Endodermal cell (in vitro differentiated cells): Measurements from ENCODE around the gene SH3BP5. TPM values are rescaled to one million over a fixed set of nuclear protein-coding genes. Genes with fewer than 3 reads are reported as not detected.

Source experiments
- DNase-seq: peaks from one replicate; pipeline ENCODE4 v3.0.0-alpha.2; 2017
- H3K27ac ChIP-seq: 2 replicates; pipeline ENCODE4 v1.5.1; 2013; ENCODE audit warnings: mild to moderate bottlenecking, low read depth, low read length, moderate library complexity
- H3K27me3 ChIP-seq: 2 replicates; pipeline ENCODE4 v1.6.1; 2013; ENCODE audit warnings: mild to moderate bottlenecking, low read length, moderate library complexity; ENCODE audit not compliant: insufficient read depth, control insufficient read depth, poor library complexity, severe bottlenecking
- H3K36me3 ChIP-seq: 2 replicates; pipeline ENCODE4 v1.7.0; 2013; ENCODE audit warnings: mild to moderate bottlenecking, low read length, moderate library complexity; ENCODE audit not compliant: control insufficient read depth, insufficient read depth
- H3K4me1 ChIP-seq: one replicate; pipeline ENCODE4 v1.7.0; 2013; ENCODE audit warnings: low read length; ENCODE audit not compliant: control insufficient read depth, insufficient read depth
- H3K4me3 ChIP-seq: 2 replicates; pipeline ENCODE4 v1.5.1; 2013; ENCODE audit warnings: mild to moderate bottlenecking, low read length, moderate library complexity
- H3K9ac ChIP-seq: 2 replicates; pipeline ENCODE4 v1.6.1; 2013; ENCODE audit warnings: mild to moderate bottlenecking, low read length, moderate library complexity; ENCODE audit not compliant: poor library complexity, severe bottlenecking; ENCODE audit errors: extremely low read depth
- H3K9me3 ChIP-seq: 2 replicates; pipeline ENCODE4 v1.6.1; 2013; ENCODE audit warnings: mild to moderate bottlenecking, low read length, moderate library complexity; ENCODE audit not compliant: control insufficient read depth
- H3K27ac Mint-ChIP-seq: 2 replicates; pipeline ENCODE4 v1.8.0; 2020; ENCODE audit warnings: mixed read lengths
- H3K27me3 Mint-ChIP-seq: 2 replicates; pipeline ENCODE4 v1.8.0; 2021; ENCODE audit warnings: mild to moderate bottlenecking, mixed read lengths; ENCODE audit not compliant: insufficient read depth
- H3K36me3 Mint-ChIP-seq: 2 replicates; pipeline ENCODE4 v1.8.0; 2020; ENCODE audit warnings: low read depth, mixed read lengths
- H3K4me1 Mint-ChIP-seq: 2 replicates; pipeline ENCODE4 v1.8.0; 2020; ENCODE audit warnings: mixed read lengths
- H3K4me3 Mint-ChIP-seq: 2 replicates; pipeline ENCODE4 v1.8.0; 2020; ENCODE audit warnings: mild to moderate bottlenecking, moderate library complexity, mixed read lengths
- H3K9me3 Mint-ChIP-seq: 2 replicates; pipeline ENCODE4 v1.8.0; 2020; ENCODE audit warnings: mild to moderate bottlenecking, mixed read lengths
- WGBS, 2 experiments: methylation state at CpG; one replicate each; pipeline versions ENCODE4 v1.1.5 to v1.1.7; 2013; ENCODE audit warnings: missing lambda C conversion rate in 2 of 2, mixed read lengths in 1 of 2; ENCODE audit not compliant: insufficient coverage in 1 of 2, insufficient read length in 1 of 2; 5-methylcytosine and 5-hydroxymethylcytosine counted together
- total RNA-seq, 2 donors: library from RNA; stranded (reverse); fragmentation: NEBNext Ultra II Directional in 1 of 2; extraction: Animal tissue kit (Norgen Biotek cat#: 25700) in 1 of 2; gene quantifications; 2 replicates in 1 of 2; 3 replicates in 1 of 2; pipeline ENCODE4 v1.2.1, GENCODE V29; 2021
- TF ChIP-seq, protein P1 (sequence below): fragments of 200-600 bp; sonication (generic); conservative IDR thresholded peaks from 2 replicates; pipeline ENCODE4 v1.5.0; 2021; ENCODE audit warnings: antibody characterized with exemption, mild to moderate bottlenecking

The SH3BP5 gene
- total RNA-seq, 2 donors from 2014 or later: 25.8 to 30.3 TPM

DNA sequence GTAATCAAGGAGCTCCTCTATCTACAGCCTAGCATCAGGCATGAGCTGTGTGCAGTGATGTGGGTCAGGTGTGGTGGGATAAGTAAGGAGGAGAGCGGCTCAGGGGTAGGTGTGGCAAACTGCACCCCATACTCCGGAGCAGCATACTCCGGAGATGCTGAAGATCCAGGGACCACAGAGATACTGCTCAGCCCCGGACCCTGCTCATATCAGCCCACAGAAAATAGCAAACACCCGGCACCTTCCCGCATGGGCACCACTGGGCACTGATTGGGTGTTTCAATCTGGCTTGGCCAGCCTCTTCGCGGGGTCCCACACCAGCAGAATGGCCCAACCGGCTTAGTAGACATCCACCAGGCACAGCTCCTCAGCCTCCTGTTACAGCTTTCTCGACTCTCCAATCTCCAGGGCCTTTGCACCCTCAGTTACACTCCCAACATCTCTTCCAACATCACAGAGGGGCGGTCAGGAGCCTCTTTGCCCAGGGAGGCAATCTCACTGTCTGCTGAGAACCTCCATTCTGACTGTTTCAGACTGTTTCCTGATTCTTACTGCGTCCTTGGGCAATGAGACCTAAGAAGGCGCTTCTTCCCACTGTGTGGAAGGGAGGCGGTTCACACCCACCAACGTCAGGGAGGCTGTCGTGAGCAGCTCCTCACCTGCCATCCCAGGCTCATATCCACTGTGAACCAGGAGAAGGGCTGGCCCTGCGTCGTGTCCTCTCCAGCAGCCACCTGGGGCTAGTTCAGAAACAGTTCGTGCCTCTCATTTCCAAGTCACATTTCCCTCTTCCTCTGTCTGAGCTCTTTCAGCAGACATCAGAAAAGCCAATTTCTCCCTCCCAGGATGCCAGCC, 66.5 kb downstream of the SH3BP5 start:
- Histone ChIP-seq H3K9me3 (no peaks in the 10 kb centered on the region), H3K4me1 (no peaks in the 10 kb centered on the region), H3K36me3 (peaks cover 39% of the 10 kb centered on the region), H3K9ac (no peak overlapping the region), H3K27me3 (no peaks in the 10 kb centered on the region), H3K27ac (no peak overlapping the region), H3K4me3 (no peak overlapping the region)
- Mint-ChIP-seq H3K4me3 (no peak overlapping the region), H3K9me3 (no peaks in the 10 kb centered on the region), H3K36me3 (peaks cover 13% of the 10 kb centered on the region), H3K27ac (no peak overlapping the region), H3K4me1 (peaks cover 10% of the 10 kb centered on the region), H3K27me3 (no peaks in the 10 kb centered on the region)
- no peak for DNase-seq
- 92 to 96% methylated on average over 13 to 19 of the region's 19 CpGs for WGBS, 2 experiments
- TF ChIP-seq, protein P1, sequence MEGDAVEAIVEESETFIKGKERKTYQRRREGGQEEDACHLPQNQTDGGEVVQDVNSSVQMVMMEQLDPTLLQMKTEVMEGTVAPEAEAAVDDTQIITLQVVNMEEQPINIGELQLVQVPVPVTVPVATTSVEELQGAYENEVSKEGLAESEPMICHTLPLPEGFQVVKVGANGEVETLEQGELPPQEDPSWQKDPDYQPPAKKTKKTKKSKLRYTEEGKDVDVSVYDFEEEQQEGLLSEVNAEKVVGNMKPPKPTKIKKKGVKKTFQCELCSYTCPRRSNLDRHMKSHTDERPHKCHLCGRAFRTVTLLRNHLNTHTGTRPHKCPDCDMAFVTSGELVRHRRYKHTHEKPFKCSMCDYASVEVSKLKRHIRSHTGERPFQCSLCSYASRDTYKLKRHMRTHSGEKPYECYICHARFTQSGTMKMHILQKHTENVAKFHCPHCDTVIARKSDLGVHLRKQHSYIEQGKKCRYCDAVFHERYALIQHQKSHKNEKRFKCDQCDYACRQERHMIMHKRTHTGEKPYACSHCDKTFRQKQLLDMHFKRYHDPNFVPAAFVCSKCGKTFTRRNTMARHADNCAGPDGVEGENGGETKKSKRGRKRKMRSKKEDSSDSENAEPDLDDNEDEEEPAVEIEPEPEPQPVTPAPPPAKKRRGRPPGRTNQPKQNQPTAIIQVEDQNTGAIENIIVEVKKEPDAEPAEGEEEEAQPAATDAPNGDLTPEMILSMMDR: no peak

DNA sequence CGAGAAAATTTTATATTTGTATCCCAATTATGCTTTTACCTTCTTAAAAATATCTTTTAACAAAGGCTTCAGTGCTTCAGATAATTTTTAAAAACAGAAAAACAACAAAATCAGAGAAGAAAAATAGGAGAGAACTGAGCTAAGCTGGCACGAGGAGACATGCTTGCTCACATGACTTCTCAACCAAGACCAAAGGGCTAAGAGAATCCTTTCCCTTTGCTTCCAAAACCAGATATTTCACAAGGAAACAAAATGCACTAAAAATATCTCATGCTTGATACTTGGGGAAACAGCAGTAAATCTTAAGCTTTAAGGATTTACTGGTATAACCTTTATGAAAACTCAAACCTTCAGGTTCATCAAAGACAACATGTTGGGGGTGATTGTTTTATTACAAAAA, 67.9 kb downstream of the SH3BP5 start:
- 88% methylated on average over 2 of the region's 2 CpGs; no CpG with 5 or more reads in 1 of the 2 experiments for WGBS, 2 experiments
- TF ChIP-seq, protein P1: no peak
- Histone ChIP-seq H3K9me3 (no peaks in the 10 kb centered on the region), H3K36me3 (peaks cover 49% of the 10 kb centered on the region), H3K4me1 (no peaks in the 10 kb centered on the region), H3K27ac (no peak overlapping the region), H3K4me3 (no peak overlapping the region), H3K9ac (no peak overlapping the region), H3K27me3 (no peaks in the 10 kb centered on the region)
- Mint-ChIP-seq H3K27me3 (no peaks in the 10 kb centered on the region), H3K4me1 (peaks cover 9% of the 10 kb centered on the region), H3K36me3 (peaks cover 27% of the 10 kb centered on the region), H3K4me3 (no peak overlapping the region), H3K9me3 (no peaks in the 10 kb centered on the region), H3K27ac (no peak overlapping the region)
- DNase-seq: no peak

DNA sequence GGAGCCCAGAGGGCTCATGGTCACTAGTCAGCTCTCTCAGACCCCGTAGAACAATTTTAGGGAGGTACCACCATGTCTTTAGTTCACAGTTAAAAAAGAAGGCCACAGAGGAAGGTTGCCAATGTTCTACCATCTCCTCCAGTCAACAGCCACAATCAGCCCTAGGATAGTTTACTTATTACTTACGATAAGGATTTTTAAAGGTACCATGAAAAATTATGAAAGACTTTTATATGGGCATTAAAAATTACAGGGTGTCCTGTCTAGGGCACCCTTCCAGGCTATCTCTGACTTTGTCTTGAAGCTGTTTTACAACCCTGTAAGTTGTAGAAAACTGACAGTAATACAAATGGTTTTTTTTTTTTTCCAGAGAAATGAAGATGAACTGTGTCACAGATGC, 68.5 kb downstream of the SH3BP5 start:
- Histone ChIP-seq H3K4me3 (no peak overlapping the region), H3K9ac (no peak overlapping the region), H3K27ac (no peak overlapping the region), H3K4me1 (no peaks in the 10 kb centered on the region), H3K27me3 (no peaks in the 10 kb centered on the region), H3K9me3 (no peaks in the 10 kb centered on the region), H3K36me3 (peaks cover 49% of the 10 kb centered on the region)
- Mint-ChIP-seq H3K27ac (no peak overlapping the region), H3K9me3 (no peaks in the 10 kb centered on the region), H3K4me3 (no peak overlapping the region), H3K4me1 (peaks cover 6% of the 10 kb centered on the region), H3K36me3 (peaks cover 33% of the 10 kb centered on the region), H3K27me3 (no peaks in the 10 kb centered on the region)
- WGBS, 2 experiments: 87% methylated on average over 2 of the region's 2 CpGs; no CpG with 5 or more reads in 1 of the 2 experiments
- TF ChIP-seq, protein P1: no peak
- DNase-seq: no peak
